Activated naive CD8-positive, alpha-beta T cell (primary cell): ENCODE data around the gene BICC1.

Experiments
- H3K27ac Mint-ChIP-seq: one replicate; pipeline ENCODE4 v1.8.0; 2021; ENCODE audit warnings: mixed read lengths
- H3K27me3 Mint-ChIP-seq: one replicate; pipeline ENCODE4 v1.8.0; 2021; ENCODE audit warnings: mixed read lengths
- H3K36me3 Mint-ChIP-seq: one replicate; pipeline ENCODE4 v1.8.0; 2021; ENCODE audit warnings: mixed read lengths
- H3K4me1 Mint-ChIP-seq: one replicate; pipeline ENCODE4 v1.8.0; 2021; ENCODE audit warnings: low read depth, mixed read lengths
- H3K4me3 Mint-ChIP-seq: one replicate; pipeline ENCODE4 v1.8.0; 2021; ENCODE audit warnings: mild to moderate bottlenecking, mixed read lengths
- H3K9me3 Mint-ChIP-seq: one replicate; pipeline ENCODE4 v1.8.0; 2021; ENCODE audit warnings: low read depth, mixed read lengths

BICC1 gene

DNA sequence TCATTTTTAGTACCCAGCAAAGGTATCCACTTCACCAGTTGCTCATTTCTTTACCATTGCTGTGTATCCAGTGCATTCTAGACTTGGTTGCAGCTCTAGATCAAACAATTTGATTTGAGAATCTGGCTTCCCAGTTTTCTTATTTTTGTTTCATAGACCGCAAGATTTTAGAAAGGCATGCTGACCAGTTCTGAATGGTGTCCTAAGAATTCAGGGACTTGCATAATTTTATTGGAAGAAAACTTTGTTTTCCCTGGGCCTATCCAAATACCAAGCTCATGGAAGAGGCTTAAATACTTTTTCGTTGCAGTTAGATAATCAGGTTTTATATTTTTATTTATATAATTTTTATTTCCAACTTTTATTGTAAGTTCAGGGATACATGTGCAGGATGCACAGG, 58.3 kb downstream of the BICC1 start:
- Mint-ChIP-seq H3K36me3 (no peaks in the 10 kb centered on the region), H3K9me3 (no peaks in the 10 kb centered on the region), H3K4me1 (no peaks in the 10 kb centered on the region), H3K27ac (no peak overlapping the region), H3K27me3 (no peaks in the 10 kb centered on the region), H3K4me3 (no peak overlapping the region)

DNA sequence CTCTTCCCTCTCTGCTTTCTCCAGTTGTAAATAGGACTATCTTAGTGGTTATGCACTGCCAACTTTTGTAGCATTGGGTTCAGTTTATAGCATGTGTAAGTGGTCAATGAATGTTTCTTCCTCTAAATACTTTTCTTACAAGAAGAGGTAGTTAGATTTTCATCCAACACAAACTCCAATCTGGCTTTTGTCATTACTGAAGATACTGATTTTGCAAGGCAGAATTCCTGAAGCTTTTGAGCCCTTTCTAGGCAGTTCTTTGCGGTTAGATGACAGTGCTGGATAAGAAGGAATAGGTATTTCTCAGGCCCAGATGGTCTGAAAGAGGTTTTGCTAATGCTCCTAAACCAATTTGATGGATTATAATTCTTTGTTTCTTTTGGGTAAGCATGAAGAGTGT, 60.5 kb downstream of the BICC1 start:
- Mint-ChIP-seq H3K27ac (no peak overlapping the region), H3K36me3 (no peaks in the 10 kb centered on the region), H3K4me1 (no peaks in the 10 kb centered on the region), H3K9me3 (no peaks in the 10 kb centered on the region), H3K4me3 (no peak overlapping the region), H3K27me3 (no peaks in the 10 kb centered on the region)

DNA sequence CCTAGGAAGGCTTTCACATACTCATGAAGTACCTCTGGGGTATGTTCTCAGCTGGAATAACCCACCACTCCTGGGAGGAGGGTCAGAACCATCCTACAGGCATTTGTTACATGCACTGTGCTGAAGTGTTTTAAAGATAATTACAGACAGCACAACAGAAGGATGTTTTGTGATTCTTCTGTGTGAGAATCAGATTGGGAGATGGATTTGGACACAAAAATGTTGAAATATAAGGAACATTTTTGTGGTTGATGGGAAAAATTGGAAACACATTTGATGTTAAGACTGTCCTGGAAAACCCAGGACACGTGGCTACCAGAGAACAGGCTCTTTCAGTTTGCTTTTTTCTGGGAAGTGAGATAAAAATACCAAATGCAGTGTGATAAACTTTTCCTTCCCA, 61.4 kb downstream of the BICC1 start:
- Mint-ChIP-seq H3K27me3 (no peaks in the 10 kb centered on the region), H3K4me3 (no peak overlapping the region), H3K4me1 (no peaks in the 10 kb centered on the region), H3K36me3 (no peaks in the 10 kb centered on the region), H3K9me3 (no peaks in the 10 kb centered on the region), H3K27ac (no peak overlapping the region)

DNA sequence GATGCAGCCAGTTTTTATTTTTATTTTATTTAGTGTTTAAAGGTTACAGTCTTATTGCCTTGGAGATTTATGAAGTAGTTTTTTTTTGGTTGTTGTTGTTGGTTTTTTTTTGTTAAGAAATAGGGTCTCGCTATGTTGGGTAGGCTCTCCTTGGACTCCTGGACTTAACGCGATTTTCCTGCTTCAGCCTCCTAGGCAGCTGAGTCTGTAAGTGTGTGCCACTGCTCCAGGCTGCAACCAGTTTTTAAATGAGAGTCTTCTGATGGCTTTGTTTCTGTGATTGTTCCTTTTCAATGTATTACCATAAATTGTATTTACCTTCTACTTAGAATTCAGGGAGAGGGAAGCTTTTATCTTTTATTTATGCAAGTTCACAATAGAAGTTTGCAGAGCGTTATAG, 62.8 kb downstream of the BICC1 start:
- Mint-ChIP-seq H3K27me3 (no peaks in the 10 kb centered on the region), H3K27ac (no peak overlapping the region), H3K9me3 (no peaks in the 10 kb centered on the region), H3K36me3 (no peaks in the 10 kb centered on the region), H3K4me1 (no peaks in the 10 kb centered on the region), H3K4me3 (no peak overlapping the region)

DNA sequence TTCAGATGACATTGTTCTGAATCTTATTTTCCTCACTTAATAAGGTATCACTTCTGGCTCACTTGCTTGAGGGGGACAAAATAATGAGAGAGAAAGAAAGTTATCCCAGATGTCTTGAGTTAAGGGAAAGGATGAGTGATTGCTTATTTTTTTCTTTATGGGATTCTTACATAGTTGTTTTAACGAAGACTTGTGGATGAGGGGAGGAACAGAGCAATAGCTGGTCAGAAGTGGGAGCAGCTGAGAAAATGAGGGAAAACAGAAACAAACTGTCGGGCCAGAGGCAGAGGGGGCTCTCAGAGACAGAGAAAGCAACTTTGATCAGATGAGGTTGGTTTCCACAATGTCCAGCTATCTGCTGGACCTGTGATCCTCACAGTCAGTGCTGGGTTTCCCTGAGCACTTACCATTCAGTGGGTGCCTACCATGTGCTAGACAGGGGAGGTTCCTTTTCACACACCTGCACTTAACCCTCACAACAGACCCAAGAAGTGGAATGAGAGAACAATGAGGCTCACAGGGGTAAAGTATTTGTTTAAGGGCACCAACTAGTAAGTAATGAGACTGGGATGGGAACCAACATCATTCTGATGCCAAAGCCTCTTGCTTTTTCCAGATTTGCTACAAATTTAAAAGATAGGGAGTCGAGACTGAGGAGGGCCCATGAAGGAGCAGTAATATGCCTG, 64.2 kb downstream of the BICC1 start:
- H3K36me3 Mint-ChIP-seq: no peaks in the 10 kb centered on the region
- no peaks in the 10 kb centered on the region for H3K9me3 Mint-ChIP-seq
- H3K27ac Mint-ChIP-seq: no peak overlapping the region
- no peaks in the 10 kb centered on the region for H3K4me1 Mint-ChIP-seq
- H3K4me3 Mint-ChIP-seq: no peak overlapping the region
- H3K27me3 Mint-ChIP-seq: no peaks in the 10 kb centered on the region

DNA sequence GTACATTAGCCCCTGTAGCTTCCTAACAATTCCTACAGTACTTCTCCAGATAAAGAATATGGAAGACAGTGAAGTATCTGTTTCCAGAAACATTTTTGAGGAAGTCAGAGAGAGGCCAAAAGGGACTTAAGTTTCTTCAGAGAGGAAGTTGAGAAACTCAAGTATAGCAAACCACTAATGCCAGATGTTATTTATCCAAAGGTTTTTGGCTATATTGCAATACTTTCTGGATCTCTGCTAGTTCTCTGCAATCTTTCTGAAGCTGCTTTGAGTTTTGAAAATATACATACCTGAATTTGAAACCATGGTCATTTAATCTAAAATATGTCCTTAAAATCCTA, 64.7 kb downstream of the BICC1 start:
- H3K36me3 Mint-ChIP-seq: no peaks in the 10 kb centered on the region
- H3K9me3 Mint-ChIP-seq: no peaks in the 10 kb centered on the region
- H3K27me3 Mint-ChIP-seq: no peaks in the 10 kb centered on the region
- no peak overlapping the region for H3K27ac Mint-ChIP-seq
- H3K4me3 Mint-ChIP-seq: no peak overlapping the region
- no peaks in the 10 kb centered on the region for H3K4me1 Mint-ChIP-seq

DNA sequence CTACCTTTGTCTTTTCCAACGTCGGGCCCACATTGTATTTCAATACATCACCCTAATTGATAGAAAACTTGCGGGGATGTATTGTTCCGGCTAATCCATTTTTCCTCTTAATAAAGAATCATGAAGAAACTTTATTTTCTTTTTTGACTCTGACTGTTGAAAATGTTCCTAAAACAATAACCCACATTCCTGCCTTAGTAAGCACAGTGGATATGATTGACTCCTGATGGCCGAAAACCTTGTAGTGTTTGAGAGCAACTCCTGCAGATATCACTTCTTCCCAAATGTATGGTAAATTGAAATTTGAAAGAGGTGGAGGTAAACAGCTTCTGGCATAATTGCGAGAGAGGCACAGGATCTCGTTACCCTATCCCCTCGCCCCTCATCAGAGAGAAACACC, 65.7 kb downstream of the BICC1 start:
- no peaks in the 10 kb centered on the region for H3K4me1 Mint-ChIP-seq
- no peaks in the 10 kb centered on the region for H3K9me3 Mint-ChIP-seq
- H3K36me3 Mint-ChIP-seq: no peaks in the 10 kb centered on the region
- H3K27ac Mint-ChIP-seq: no peak overlapping the region
- no peaks in the 10 kb centered on the region for H3K27me3 Mint-ChIP-seq
- no peak overlapping the region for H3K4me3 Mint-ChIP-seq

DNA sequence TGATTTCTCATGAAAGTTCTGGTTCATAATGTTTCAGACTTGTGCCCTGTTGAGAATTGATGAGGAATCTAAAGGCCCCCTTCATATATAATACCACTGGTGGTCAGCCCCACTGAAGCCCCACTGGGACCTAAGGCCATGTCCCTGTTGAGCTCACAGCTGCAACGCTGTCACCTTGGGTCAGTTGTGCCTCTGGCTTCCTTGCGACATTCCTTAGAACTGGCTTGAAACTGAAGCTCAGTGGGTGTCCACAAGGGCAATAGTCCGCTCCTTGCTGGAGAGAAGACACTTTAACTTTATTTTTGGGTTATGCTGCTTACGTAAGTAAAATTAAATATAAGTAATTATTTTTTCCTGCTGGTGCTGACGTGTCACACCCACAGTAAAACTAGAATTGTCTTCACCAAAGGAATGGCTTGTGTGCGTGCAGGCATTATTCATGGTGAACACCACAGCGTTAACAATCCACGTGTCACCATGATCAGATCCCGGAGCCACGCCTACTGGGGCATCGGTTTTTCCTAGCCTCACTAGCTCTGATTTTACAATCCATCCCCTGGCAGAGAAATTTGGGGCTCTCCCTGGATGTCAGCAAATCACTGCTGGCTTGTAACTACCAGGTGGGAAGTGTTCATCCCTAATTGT, 66.5 kb downstream of the BICC1 start:
- Mint-ChIP-seq H3K27ac (no peak overlapping the region), H3K4me1 (no peaks in the 10 kb centered on the region), H3K4me3 (no peak overlapping the region), H3K36me3 (no peaks in the 10 kb centered on the region), H3K9me3 (no peaks in the 10 kb centered on the region), H3K27me3 (no peaks in the 10 kb centered on the region)

DNA sequence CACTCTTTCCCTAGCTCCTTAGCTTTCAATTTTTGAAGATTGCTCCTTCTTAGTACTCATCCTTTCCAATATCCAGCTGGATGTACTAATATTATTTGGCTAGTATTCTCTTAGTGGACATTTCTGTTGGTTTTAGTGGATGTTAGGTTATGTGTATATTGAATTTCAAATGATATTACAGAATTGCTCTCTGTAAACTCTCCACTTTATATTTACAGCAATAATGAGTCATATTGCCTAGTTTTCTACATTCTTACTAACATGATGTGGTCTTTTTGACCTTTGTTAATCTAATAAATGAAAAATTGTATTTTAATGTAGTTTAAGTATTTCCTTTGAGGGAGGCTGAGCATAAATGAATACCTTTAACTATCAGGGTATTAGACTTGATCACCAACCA, 69.4 kb downstream of the BICC1 start:
- Mint-ChIP-seq H3K36me3 (no peaks in the 10 kb centered on the region), H3K27ac (no peak overlapping the region), H3K4me3 (no peak overlapping the region), H3K9me3 (no peaks in the 10 kb centered on the region), H3K4me1 (no peaks in the 10 kb centered on the region), H3K27me3 (no peaks in the 10 kb centered on the region)

DNA sequence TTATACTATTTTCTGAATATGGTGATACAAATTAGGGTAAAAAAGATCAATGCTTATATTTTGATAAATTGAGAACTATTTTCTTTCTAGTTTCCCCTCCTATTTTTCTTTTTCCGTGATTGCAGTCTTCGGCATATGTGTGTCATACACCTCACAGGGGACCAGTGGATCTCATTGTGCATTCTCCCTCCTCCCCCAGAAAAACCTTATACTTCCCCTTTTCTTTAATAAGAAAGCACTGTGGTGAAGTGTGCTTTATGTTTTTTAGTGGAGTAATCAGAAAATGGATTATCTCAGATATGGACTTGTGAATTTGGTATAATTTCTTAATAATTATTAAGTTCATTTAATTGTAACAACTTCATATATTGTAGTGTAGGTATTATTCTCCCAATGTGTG, 72.8 kb downstream of the BICC1 start:
- Mint-ChIP-seq H3K36me3 (no peaks in the 10 kb centered on the region), H3K27ac (no peak overlapping the region)

DNA sequence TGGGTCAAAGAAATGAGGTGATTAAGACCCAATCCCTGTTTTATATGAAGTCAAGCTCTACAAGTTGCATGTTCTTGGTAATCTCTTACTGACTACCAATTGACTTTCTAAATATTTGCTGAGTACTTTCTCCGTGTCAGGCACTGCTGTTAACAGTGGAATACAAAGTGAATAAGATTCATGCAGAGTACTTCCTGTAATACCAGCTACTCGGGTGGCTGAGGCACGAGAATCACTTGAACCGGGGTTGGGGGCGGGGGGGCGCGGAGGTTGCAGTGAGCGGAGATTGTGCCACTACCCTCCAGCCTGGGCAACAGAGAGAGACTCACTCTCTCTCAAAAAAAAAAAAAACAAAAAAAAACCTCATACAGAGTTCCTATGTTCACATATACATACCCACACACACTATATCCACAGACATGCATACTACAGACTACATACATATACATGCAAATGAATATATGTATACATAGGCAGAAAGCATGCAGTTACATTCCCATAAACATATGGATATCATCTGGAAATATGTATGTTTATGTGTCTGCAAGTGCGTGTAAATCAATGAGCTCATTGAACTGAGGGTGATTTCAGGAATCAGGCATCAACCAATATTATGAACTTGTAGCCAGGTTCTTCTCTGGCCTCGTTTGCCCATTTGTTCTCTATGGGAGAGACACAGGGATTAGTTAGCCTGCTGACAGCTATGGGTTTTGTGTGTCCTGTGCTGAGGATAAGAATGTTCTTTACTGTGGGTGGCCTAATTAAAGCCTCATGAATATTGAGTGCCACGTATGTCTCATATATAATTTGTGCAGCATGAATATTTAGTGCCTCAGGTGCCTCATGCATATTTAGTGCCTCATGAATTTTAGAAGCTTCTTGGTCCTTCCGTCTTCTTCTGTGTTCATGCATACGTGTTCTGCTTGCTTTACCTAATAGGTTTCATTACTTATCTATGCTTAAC, 73.9 kb downstream of the BICC1 start:
- Mint-ChIP-seq H3K27me3 (peaks cover 5% of the 10 kb centered on the region), H3K4me1 (no peaks in the 10 kb centered on the region), H3K27ac (no peak overlapping the region), H3K9me3 (no peaks in the 10 kb centered on the region), H3K36me3 (no peaks in the 10 kb centered on the region), H3K4me3 (no peak overlapping the region)

More for the DNA sequence above, 72.8 kb downstream of the BICC1 start:
- H3K4me3 Mint-ChIP-seq: no peak overlapping the region
- H3K27me3 Mint-ChIP-seq: peaks cover 1% of the 10 kb centered on the region
- no peaks in the 10 kb centered on the region for H3K9me3 Mint-ChIP-seq
- no peaks in the 10 kb centered on the region for H3K4me1 Mint-ChIP-seq

DNA sequence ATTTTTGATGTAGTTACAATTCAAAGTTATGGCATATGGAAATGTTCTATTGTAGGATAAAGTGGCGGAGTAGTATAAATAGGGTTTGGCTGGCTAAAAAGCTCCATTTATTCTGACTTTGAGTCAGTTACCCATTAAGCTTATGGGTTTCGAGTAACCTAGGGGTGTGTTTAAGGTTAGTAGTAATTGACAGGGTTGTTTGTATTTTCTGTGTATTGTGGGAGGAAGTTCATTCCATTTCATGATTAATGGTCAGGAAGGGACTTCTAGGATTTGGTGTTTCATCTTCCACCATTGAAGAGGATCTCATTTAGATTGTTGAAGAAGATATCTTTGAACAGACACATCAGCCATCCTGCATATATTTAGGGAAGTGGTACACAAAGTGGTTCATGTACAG, 75.0 kb downstream of the BICC1 start:
- Mint-ChIP-seq H3K9me3 (no peaks in the 10 kb centered on the region), H3K27ac (no peak overlapping the region), H3K27me3 (peaks cover 7% of the 10 kb centered on the region), H3K4me1 (no peaks in the 10 kb centered on the region), H3K36me3 (no peaks in the 10 kb centered on the region), H3K4me3 (no peak overlapping the region)

DNA sequence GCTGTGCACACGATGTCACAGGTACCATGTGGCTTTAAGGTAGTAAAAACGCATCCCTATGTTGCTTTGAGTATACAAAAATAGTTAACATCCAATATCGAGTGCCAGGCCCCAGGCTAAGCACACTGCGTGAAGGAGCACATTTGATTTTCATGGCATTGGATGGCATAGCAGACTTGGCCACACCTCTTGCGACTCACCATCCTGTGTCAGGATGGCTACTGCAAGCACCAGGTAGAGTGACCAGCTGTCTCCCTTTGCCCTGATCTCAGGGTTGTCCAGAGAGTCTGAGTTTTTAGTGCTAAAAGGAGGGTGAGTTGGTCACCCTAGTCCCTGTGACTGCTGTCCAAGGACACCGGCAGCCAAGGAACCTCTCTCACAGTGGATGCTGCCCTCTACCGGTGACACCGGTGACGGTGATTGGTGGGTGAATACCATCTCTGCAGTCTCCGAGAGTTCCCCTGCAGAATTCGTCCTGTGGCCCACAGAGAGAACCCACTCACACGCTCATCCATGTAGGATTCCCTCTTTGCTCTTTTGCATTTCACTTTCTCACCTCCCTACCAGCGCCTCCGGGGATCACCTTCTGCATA, 76.1 kb downstream of the BICC1 start:
- Mint-ChIP-seq H3K4me1 (no peaks in the 10 kb centered on the region), H3K4me3 (no peak overlapping the region), H3K27me3 (peaks cover 7% of the 10 kb centered on the region), H3K27ac (no peak overlapping the region), H3K36me3 (no peaks in the 10 kb centered on the region), H3K9me3 (no peaks in the 10 kb centered on the region)

DNA sequence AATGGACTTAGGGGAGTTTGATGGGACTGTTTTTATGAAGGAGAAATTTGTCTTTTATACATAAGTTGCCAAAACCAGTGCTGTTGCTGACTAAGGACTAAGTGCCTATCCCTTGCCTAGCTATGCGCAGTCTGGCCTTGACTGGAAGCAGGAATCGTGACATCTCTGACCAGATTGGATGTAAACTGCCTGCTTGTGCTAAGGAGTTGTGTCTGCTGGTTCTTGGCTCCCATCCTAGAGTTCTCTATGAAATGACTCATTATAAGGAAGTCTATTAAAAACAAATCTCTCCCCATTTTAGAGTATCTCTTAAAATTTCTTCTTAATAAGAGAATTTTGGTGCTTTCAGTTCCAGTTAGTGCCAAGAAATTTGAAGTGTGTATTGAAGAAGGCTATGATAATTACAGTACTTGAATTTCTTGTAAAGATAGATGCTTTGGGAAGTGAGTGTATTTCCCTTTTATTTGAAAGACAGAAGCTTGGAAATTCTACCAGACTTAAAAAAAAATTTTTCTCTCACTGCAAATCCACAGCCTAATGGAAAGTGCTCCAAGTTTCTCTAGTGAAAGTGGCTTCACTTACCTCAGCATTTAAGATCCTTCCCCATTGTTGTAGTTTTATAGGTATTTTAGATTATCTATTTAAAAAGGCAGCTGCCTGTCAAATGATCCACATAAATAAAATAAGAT, 77.6 kb downstream of the BICC1 start:
- no peak overlapping the region for H3K27ac Mint-ChIP-seq
- no peaks in the 10 kb centered on the region for H3K4me1 Mint-ChIP-seq
- peaks cover 8% of the 10 kb centered on the region for H3K27me3 Mint-ChIP-seq
- H3K36me3 Mint-ChIP-seq: no peaks in the 10 kb centered on the region
- no peak overlapping the region for H3K4me3 Mint-ChIP-seq
- no peaks in the 10 kb centered on the region for H3K9me3 Mint-ChIP-seq
